GM06990 (cell line): ENCODE measurements around the gene ST6GALNAC6.

Experiments
- DNase-seq: peaks from one replicate; pipeline ENCODE4 v3.0.0-alpha.2; 2011; ENCODE audit not compliant: insufficient read length; ENCODE audit errors: extremely low read depth
- H3K27me3 ChIP-seq: replicated peaks from 2 replicates; pipeline ENCODE4 v1.6.0; 2011; ENCODE audit warnings: low read length; ENCODE audit not compliant: control insufficient read depth, insufficient read depth
- H3K36me3 ChIP-seq: 2 replicates; pipeline ENCODE4 v1.5.1; 2011; ENCODE audit warnings: low read length; ENCODE audit not compliant: control insufficient read depth, insufficient read depth
- H3K4me3 ChIP-seq: replicated peaks from 2 replicates; pipeline ENCODE4 v1.5.1; 2011; ENCODE audit warnings: low read depth, mild to moderate bottlenecking, control low read depth, low read length
- TF ChIP-seq, protein P1 (sequence below): IDR thresholded peaks from 2 replicates; pipeline ENCODE4 v1.5.1; 2011; ENCODE audit warnings: low read length, control low read depth, mild to moderate bottlenecking, inconsistent platforms; ENCODE audit not compliant: insufficient read depth, poor library complexity, severe bottlenecking

ST6GALNAC6 gene

GRCh38 chr9:127860260-127860659 is 39.1 kb downstream of the ST6GALNAC6 start:
- TF ChIP-seq, protein P1, sequence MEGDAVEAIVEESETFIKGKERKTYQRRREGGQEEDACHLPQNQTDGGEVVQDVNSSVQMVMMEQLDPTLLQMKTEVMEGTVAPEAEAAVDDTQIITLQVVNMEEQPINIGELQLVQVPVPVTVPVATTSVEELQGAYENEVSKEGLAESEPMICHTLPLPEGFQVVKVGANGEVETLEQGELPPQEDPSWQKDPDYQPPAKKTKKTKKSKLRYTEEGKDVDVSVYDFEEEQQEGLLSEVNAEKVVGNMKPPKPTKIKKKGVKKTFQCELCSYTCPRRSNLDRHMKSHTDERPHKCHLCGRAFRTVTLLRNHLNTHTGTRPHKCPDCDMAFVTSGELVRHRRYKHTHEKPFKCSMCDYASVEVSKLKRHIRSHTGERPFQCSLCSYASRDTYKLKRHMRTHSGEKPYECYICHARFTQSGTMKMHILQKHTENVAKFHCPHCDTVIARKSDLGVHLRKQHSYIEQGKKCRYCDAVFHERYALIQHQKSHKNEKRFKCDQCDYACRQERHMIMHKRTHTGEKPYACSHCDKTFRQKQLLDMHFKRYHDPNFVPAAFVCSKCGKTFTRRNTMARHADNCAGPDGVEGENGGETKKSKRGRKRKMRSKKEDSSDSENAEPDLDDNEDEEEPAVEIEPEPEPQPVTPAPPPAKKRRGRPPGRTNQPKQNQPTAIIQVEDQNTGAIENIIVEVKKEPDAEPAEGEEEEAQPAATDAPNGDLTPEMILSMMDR = no peak
- H3K27me3 ChIP-seq = no peaks in the 10 kb centered on the region
- no peaks in the 10 kb centered on the region for H3K36me3 ChIP-seq
- DNase-seq = no peak
- no peak overlapping the region for H3K4me3 ChIP-seq

GRCh38 chr9:127858041-127858512 is 41.3 kb downstream of the ST6GALNAC6 start:
- Histone ChIP-seq H3K36me3 (no peaks in the 10 kb centered on the region), H3K27me3 (no peaks in the 10 kb centered on the region), H3K4me3 (no peak overlapping the region)
- TF ChIP-seq, protein P1 = no peak
- no peak for DNase-seq

- no peak overlapping the region for H3K4me3 ChIP-seq
- TF ChIP-seq, protein P1 = no peak
- DNase-seq = no peak
- no peaks in the 10 kb centered on the region for H3K27me3 ChIP-seq
- no peaks in the 10 kb centered on the region for H3K36me3 ChIP-seq
These were observed 42.1 kb downstream of the ST6GALNAC6 start for GRCh38 chr9:127857278-127857677.

GRCh38 chr9:127856729-127857116 is 42.7 kb downstream of the ST6GALNAC6 start:
- Histone ChIP-seq H3K36me3 (no peaks in the 10 kb centered on the region), H3K4me3 (no peak overlapping the region), H3K27me3 (no peaks in the 10 kb centered on the region)
- TF ChIP-seq, protein P1 = no peak
- DNase-seq = no peak

DNA sequence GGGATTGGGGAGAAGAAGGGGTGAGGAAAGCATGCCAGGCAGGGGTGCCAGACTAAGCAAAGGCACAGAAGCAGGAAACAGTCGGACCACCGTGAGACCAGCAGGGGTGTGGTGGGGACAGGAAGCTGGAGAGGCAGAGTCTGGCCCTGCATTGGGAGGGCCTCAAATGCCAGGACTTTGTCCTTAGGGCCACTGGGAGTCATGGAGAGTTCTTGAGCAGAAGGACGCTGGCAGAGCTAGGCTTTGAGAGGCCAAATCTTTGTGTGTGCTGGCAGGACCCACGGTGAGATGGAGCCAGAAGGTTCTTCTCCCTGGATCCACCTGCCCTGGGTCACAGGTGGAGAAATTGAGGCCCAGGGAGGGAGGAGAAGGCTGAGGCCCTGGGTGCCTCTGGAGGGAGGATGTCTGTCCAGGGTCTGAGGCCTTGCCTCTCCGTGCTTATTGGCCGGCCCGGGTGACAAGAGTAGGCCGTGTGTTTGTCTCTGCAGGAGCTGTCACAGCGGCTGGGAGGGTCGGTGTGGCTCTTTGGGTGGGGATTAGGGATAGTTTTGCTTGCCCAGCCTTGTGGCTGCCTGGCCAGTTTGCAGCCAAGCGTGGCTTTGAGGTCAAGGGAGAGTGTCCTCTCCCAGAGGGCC is 43.2 kb downstream of the ST6GALNAC6 start:
- Histone ChIP-seq H3K27me3 (no peaks in the 10 kb centered on the region), H3K36me3 (no peaks in the 10 kb centered on the region), H3K4me3 (no peak overlapping the region)
- no peak for DNase-seq
- TF ChIP-seq, protein P1 = no peak

DNA sequence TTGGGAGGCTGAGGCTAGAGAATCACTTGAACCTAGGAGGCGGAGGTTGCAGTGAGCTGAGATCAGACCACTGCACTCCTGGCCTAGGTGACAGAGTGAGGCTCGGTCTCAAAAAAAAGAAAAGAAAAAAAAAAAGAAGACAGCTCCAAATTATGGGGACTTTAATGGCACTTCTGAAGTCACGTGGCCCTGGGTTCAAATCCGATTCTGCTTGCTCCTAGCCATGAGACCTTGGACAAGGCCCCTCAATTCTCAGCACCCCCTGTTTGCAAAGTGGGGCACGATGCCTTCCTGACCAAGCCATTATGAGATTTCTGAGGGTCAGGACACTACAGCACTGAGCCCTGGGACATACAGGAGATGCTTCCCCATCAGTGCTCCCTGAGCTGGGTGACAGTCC is 43.9 kb downstream of the ST6GALNAC6 start:
- Histone ChIP-seq H3K4me3 (no peak overlapping the region), H3K27me3 (no peaks in the 10 kb centered on the region), H3K36me3 (no peaks in the 10 kb centered on the region)
- TF ChIP-seq, protein P1 = no peak
- no peak for DNase-seq
